Fibroblast of skin of right biceps (primary cell): ENCODE data around the gene MAN2B2.

Source experiments
- DNase-seq: peaks from one replicate; pipeline ENCODE4 v3.0.0-alpha.2; 2013

Gene MAN2B2

GRCh38 chr4:6595897-6596537 is 21.0 kb downstream of the MAN2B2 start:
- DNase-seq, result no peak

GRCh38 chr4:6596948-6597347 is 22.0 kb downstream of the MAN2B2 start:
- DNase-seq, result no peak

GRCh38 chr4:6598127-6598526 is 23.1 kb downstream of the MAN2B2 start:
- DNase-seq, result no peak

- no peak for DNase-seq
Observed at GRCh38 chr4:6598641-6599040, 23.7 kb downstream of the MAN2B2 start.

- no peak for DNase-seq
Observed at GRCh38 chr4:6601661-6602250, 26.8 kb downstream of the MAN2B2 start.

- DNase-seq, result no peak
Observed at GRCh38 chr4:6602289-6602688, 27.3 kb downstream of the MAN2B2 start.

- no peak for DNase-seq
Observed at GRCh38 chr4:6603128-6603527, 28.1 kb downstream of the MAN2B2 start.

- no peak for DNase-seq
Observed at GRCh38 chr4:6605114-6605513, 30.1 kb downstream of the MAN2B2 start.

GRCh38 chr4:6605605-6606004 is 30.6 kb downstream of the MAN2B2 start:
- no peak for DNase-seq

GRCh38 chr4:6606465-6607235 is 31.7 kb downstream of the MAN2B2 start:
- no peak for DNase-seq

GRCh38 chr4:6607368-6608055 is 32.5 kb downstream of the MAN2B2 start:
- DNase-seq, result no peak

GRCh38 chr4:6608758-6609414 is 33.9 kb downstream of the MAN2B2 start:
- no peak for DNase-seq

- no peak for DNase-seq
Observed at GRCh38 chr4:6609415-6610079, 34.6 kb downstream of the MAN2B2 start.

GRCh38 chr4:6610856-6611430 is 36.0 kb downstream of the MAN2B2 start:
- no peak for DNase-seq

GRCh38 chr4:6612961-6613675 is 38.1 kb downstream of the MAN2B2 start:
- DNase-seq, result no peak

- no peak for DNase-seq
Observed at GRCh38 chr4:6613676-6614651, 39.0 kb downstream of the MAN2B2 start.

- no peak for DNase-seq
Observed at GRCh38 chr4:6614701-6615230, 39.8 kb downstream of the MAN2B2 start.

- no peak for DNase-seq
Observed at GRCh38 chr4:6616087-6616995, 41.4 kb downstream of the MAN2B2 start.

GRCh38 chr4:6617246-6617645 is 42.3 kb downstream of the MAN2B2 start:
- no peak for DNase-seq
